OCI-LY1 (cell line): ENCODE measurements around the gene PLEKHA4.

Experiments used
- H2AFZ ChIP-seq: fragments of 200-600 bp; sonication (generic), shearing (Covaris generic); 2 replicates; pipeline ENCODE4 v1.6.0; 2014; ENCODE audit warnings: antibody characterized with exemption, mild to moderate bottlenecking, low read length
- H3F3A ChIP-seq: fragments of 200-600 bp; sonication (generic), shearing (Covaris generic); 2 replicates; pipeline ENCODE4 v1.6.0; 2014; ENCODE audit warnings: mild to moderate bottlenecking, antibody characterized with exemption, low read length, moderate library complexity; ENCODE audit not compliant: insufficient read depth
- H3K27ac ChIP-seq: fragments of 200-600 bp; sonication (generic); 2 replicates; pipeline ENCODE4 v1.5.1; 2014; ENCODE audit warnings: low read length, mixed run types, mild to moderate bottlenecking, low read depth; ENCODE audit not compliant: poor library complexity, severe bottlenecking
- H3K27me3 ChIP-seq: fragments of 200-600 bp; sonication (generic); 2 replicates; pipeline ENCODE4 v1.6.0; 2014; ENCODE audit warnings: antibody characterized with exemption, mild to moderate bottlenecking, low read length, moderate library complexity; ENCODE audit not compliant: insufficient read depth
- H3K36me3 ChIP-seq: fragments of 200-600 bp; sonication (generic); 2 replicates; pipeline ENCODE4 v1.6.1; 2014; ENCODE audit warnings: mild to moderate bottlenecking, antibody characterized with exemption, low read length, moderate library complexity, mixed read lengths; ENCODE audit not compliant: insufficient read depth
- H3K4me1 ChIP-seq: fragments of 200-600 bp; sonication (generic); 2 replicates; pipeline ENCODE4 v1.5.1; 2014; ENCODE audit warnings: mild to moderate bottlenecking, low read length, moderate library complexity; ENCODE audit not compliant: insufficient read depth, severe bottlenecking
- H3K4me2 ChIP-seq: fragments of 200-600 bp; sonication (generic), shearing (Covaris generic); 2 replicates; pipeline ENCODE4 v1.6.1; 2014; ENCODE audit warnings: low read length
- H3K4me3 ChIP-seq: fragments of 200-600 bp; sonication (generic); 2 replicates; pipeline ENCODE4 v1.5.1; 2014; ENCODE audit warnings: low read length, low read depth, mild to moderate bottlenecking, mixed read lengths; ENCODE audit not compliant: poor library complexity, severe bottlenecking
- H3K79me2 ChIP-seq: fragments of 200-600 bp; shearing (Covaris generic); 2 replicates; pipeline ENCODE4 v1.6.1; 2016; ENCODE audit warnings: mixed run types, low read length, mixed read lengths; ENCODE audit not compliant: insufficient read depth
- H3K9ac ChIP-seq: fragments of 200-600 bp; sonication (generic), shearing (Covaris generic); 2 replicates; pipeline ENCODE4 v1.6.1; 2014; ENCODE audit warnings: mild to moderate bottlenecking, low read length, mixed read lengths
- H3K9me2 ChIP-seq: fragments of 200-600 bp; sonication (generic), shearing (Covaris generic); 2 replicates; pipeline ENCODE4 v1.6.1; 2014; ENCODE audit warnings: low read depth, mild to moderate bottlenecking, low read length, mixed read lengths
- H3K9me3 ChIP-seq: fragments of 200-600 bp; shearing (Covaris generic); 2 replicates; pipeline ENCODE4 v1.6.1; 2014; ENCODE audit warnings: low read length, mixed read lengths
- H4K20me1 ChIP-seq: fragments of 200-600 bp; sonication (generic), shearing (Covaris generic); 2 replicates; pipeline ENCODE4 v1.6.0; 2016; ENCODE audit warnings: mild to moderate bottlenecking, low read length; ENCODE audit not compliant: insufficient read depth
- CTCF ChIP-seq: fragments of 200-600 bp; sonication (generic), shearing (Covaris generic); IDR thresholded peaks from 2 replicates; pipeline ENCODE4 v1.5.1; 2017; ENCODE audit warnings: mild to moderate bottlenecking, antibody characterized with exemption, low read length, moderate library complexity, mixed read lengths
- EZH2 ChIP-seq: fragments of 200-600 bp; sonication (generic), shearing (Covaris generic); IDR thresholded peaks from 2 replicates; pipeline ENCODE4 v1.8.0; 2017; ENCODE audit warnings: borderline replicate concordance, mixed run types, mild to moderate bottlenecking, antibody characterized with exemption, low read length, moderate library complexity, mixed read lengths

PLEKHA4 gene

GRCh38 chr19:48819366-48819816 lies 49.0 kb downstream of the PLEKHA4 start:
- peaks cover 4% of the 10 kb centered on the region for H3K4me1 ChIP-seq
- H4K20me1 ChIP-seq: no peaks in the 10 kb centered on the region
- H3K79me2 ChIP-seq: no peaks in the 10 kb centered on the region
- H3F3A ChIP-seq: no peaks in the 10 kb centered on the region
- H3K4me2 ChIP-seq: no peak overlapping the region
- no peaks in the 10 kb centered on the region for H3K9me3 ChIP-seq
- H3K27me3 ChIP-seq: no peaks in the 10 kb centered on the region
- no peak overlapping the region for H3K27ac ChIP-seq
- H3K9ac ChIP-seq: no peak overlapping the region
- H3K9me2 ChIP-seq: no peaks in the 10 kb centered on the region
- TF ChIP-seq EZH2 (no peak), CTCF (no peak)
- H3K36me3 ChIP-seq: no peaks in the 10 kb centered on the region
- H3K4me3 ChIP-seq: no peak overlapping the region
- H2AFZ ChIP-seq: no peak overlapping the region

- no peak overlapping the region for H3K9ac ChIP-seq
- H3K36me3 ChIP-seq: no peaks in the 10 kb centered on the region
- H3K79me2 ChIP-seq: no peaks in the 10 kb centered on the region
- H3K9me2 ChIP-seq: no peaks in the 10 kb centered on the region
- H3K4me3 ChIP-seq: no peak overlapping the region
- no peak for TF ChIP-seq CTCF
- no peak for TF ChIP-seq EZH2
- H3K9me3 ChIP-seq: no peaks in the 10 kb centered on the region
- no peak overlapping the region for H3K27ac ChIP-seq
- H2AFZ ChIP-seq: no peak overlapping the region
- H3K4me1 ChIP-seq: peaks cover 4% of the 10 kb centered on the region
- H3F3A ChIP-seq: no peaks in the 10 kb centered on the region
- no peak overlapping the region for H3K4me2 ChIP-seq
- no peaks in the 10 kb centered on the region for H3K27me3 ChIP-seq
- H4K20me1 ChIP-seq: no peaks in the 10 kb centered on the region
These were observed 50.1 kb downstream of the PLEKHA4 start for GRCh38 chr19:48818234-48818820.

- Histone ChIP-seq H3K9me2 (no peaks in the 10 kb centered on the region), H3K4me1 (peaks cover 5% of the 10 kb centered on the region), H3K27ac (no peak overlapping the region), H2AFZ (no peak overlapping the region), H3K79me2 (no peaks in the 10 kb centered on the region), H4K20me1 (no peaks in the 10 kb centered on the region), H3K36me3 (no peaks in the 10 kb centered on the region), H3K4me2 (no peak overlapping the region), H3F3A (no peaks in the 10 kb centered on the region), H3K9ac (no peak overlapping the region), H3K27me3 (no peaks in the 10 kb centered on the region), H3K4me3 (no peak overlapping the region), H3K9me3 (no peaks in the 10 kb centered on the region)
- TF ChIP-seq EZH2 (no peak), CTCF (no peak)
These were observed 50.8 kb downstream of the PLEKHA4 start for GRCh38 chr19:48817585-48818124.
